Subcutaneous abdominal adipose tissue (tissue), 5 donors: ENCODE measurements around the gene NXN.
"Not testable (repeated sequence)": the region's sequence is repeated elsewhere in the genome, so short reads cannot be mapped to it uniquely, and the experiment has no call there.

Source experiments
- H3K27ac ChIP-seq: one replicate; pipeline ENCODE4 v1.7.0; 2013; ENCODE audit warnings: low read depth, mild to moderate bottlenecking, inconsistent platforms, low read length, moderate library complexity
- H3K27me3 ChIP-seq, 5 donors: one replicate each; pipeline ENCODE4 v1.7.0; 2013; ENCODE audit warnings: low read length in 5 of 5, inconsistent platforms in 1 of 5; ENCODE audit not compliant: control insufficient read depth in 5 of 5, insufficient read depth in 4 of 5
- H3K36me3 ChIP-seq, 5 donors: one replicate each; pipeline ENCODE4 v1.7.0; 2013; ENCODE audit warnings: low read length in 5 of 5; ENCODE audit not compliant: control insufficient read depth in 5 of 5, insufficient read depth in 5 of 5
- H3K4me1 ChIP-seq, 5 donors: one replicate each; pipeline ENCODE4 v1.7.0; 2013; ENCODE audit warnings: low read length in 5 of 5, mild to moderate bottlenecking in 3 of 5, moderate library complexity in 1 of 5; ENCODE audit not compliant: control insufficient read depth in 5 of 5, insufficient read depth in 5 of 5
- H3K4me3 ChIP-seq, 5 donors: one replicate each; pipeline ENCODE4 v1.7.0; 2013; ENCODE audit warnings: low read length in 5 of 5, low read depth in 1 of 5
- H3K9ac ChIP-seq, 5 donors: one replicate each; pipeline ENCODE4 v1.7.0; 2013; ENCODE audit warnings: low read length in 5 of 5, mild to moderate bottlenecking in 4 of 5, moderate library complexity in 3 of 5
- H3K9me3 ChIP-seq, 5 donors: one replicate each; pipeline ENCODE4 v1.7.0; 2013; ENCODE audit warnings: low read length in 5 of 5; ENCODE audit not compliant: control insufficient read depth in 5 of 5
- donor health status: healthy.
- donor health status: healthy.
- donor health status: healthy.
- donor health status: healthy.
- donor health status: healthy.

The NXN gene

DNA sequence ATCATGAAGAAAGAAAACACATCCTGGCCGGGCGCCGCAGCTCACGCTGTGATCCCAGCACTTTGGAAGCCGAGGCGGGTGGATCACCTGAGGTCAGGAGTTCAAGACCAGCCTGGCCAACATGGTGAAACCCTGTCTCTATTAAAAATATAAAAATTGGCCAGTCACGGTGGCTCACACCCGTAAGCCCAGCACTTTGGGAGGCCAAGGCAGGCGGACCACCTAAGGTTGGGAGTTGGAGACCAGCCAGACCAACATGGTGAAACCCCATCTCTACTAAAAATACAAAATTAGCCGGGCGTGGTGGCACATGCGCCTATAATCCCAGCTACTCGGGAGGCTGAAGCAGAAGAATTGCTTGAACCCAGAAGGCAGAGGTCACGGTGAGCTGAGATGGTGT, 7.7 kb downstream of the NXN start:
- H3K4me3 ChIP-seq, H3K27ac ChIP-seq, H3K9ac ChIP-seq: not testable (repeated sequence)

GRCh38 chr17:970364-970763, 9.2 kb downstream of the NXN start:
- Histone ChIP-seq H3K9ac (no peak overlapping the region), H3K4me3 (no peak overlapping the region), H3K27ac (no peak overlapping the region)

More for the DNA sequence above, 7.7 kb downstream of the NXN start:
- peaks cover 0 to 14% (median 12%) of the 10 kb centered on the region in 5 donors for H3K27me3 ChIP-seq
- not testable (repeated sequence) for H3K4me1 ChIP-seq, H3K9me3 ChIP-seq, H3K36me3 ChIP-seq

GRCh38 chr17:969811-970355, 9.7 kb downstream of the NXN start:
- peaks cover 0 to under 1% (median 0%) of the 10 kb centered on the region in 5 donors for H3K4me1 ChIP-seq
- peaks cover 0 to 14% (median 6%) of the 10 kb centered on the region in 5 donors for H3K27me3 ChIP-seq
- H3K9me3 ChIP-seq, result no peaks in the 10 kb centered on the region
- no peaks in the 10 kb centered on the region for H3K36me3 ChIP-seq
- H3K4me3 ChIP-seq, result no peak overlapping the region
- no peak overlapping the region for H3K9ac ChIP-seq
- no peak overlapping the region for H3K27ac ChIP-seq

More at GRCh38 chr17:970364-970763, 9.2 kb downstream of the NXN start:
- peaks cover 0 to 5% (median 3%) of the 10 kb centered on the region in 5 donors for H3K4me1 ChIP-seq
- H3K36me3 ChIP-seq, result no peaks in the 10 kb centered on the region
- H3K9me3 ChIP-seq, result no peaks in the 10 kb centered on the region
- H3K27me3 ChIP-seq, result peaks cover 0 to 13% (median 9%) of the 10 kb centered on the region in 5 donors

GRCh38 chr17:968812-969730, 10.5 kb downstream of the NXN start:
- no peaks in the 10 kb centered on the region for H3K4me1 ChIP-seq
- H3K27ac ChIP-seq, result no peak overlapping the region
- no peak overlapping the region for H3K9ac ChIP-seq
- no peak overlapping the region for H3K4me3 ChIP-seq
- peaks cover 0 to 14% (median 6%) of the 10 kb centered on the region in 5 donors for H3K27me3 ChIP-seq
- no peaks in the 10 kb centered on the region for H3K36me3 ChIP-seq
- no peaks in the 10 kb centered on the region for H3K9me3 ChIP-seq

- Histone ChIP-seq H3K36me3 (no peaks in the 10 kb centered on the region), H3K4me1 (no peaks in the 10 kb centered on the region), H3K27ac (no peak overlapping the region), H3K9ac (no peak overlapping the region), H3K4me3 (no peak overlapping the region), H3K27me3 (peaks cover 0 to 14% (median 6%) of the 10 kb centered on the region in 5 donors), H3K9me3 (no peaks in the 10 kb centered on the region)
Measured at GRCh38 chr17:967122-967521, 12.5 kb downstream of the NXN start.

DNA sequence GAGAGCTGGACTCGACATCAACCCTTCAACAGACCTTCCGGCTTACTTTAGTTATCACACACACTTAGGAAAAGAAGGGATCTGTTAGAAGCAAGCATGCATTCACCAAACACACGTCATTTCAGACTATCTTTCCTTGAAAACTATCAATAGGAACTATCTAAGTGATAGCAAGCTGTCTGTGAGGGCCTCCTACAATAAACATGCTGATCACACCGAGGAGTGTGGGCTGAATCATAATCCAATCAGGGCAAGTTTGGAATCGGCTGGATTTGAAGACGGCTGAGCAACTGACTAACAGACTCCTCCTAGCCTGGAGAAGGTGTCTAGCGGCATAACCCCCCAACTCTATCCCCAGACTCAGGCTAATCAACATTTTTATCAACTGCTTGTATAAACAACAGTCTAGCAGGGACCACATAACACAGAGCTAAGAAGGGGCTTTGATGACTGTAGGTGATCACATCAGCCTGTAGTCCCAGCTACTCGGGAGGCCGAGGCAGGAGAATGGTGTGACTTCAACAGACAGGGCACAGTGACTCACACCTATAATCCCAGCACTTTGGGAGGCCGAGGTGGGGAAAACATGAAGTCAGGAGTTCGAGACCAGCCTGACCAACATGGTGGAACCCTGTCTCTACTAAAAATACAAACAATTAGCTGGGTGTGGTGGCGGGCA, 14.1 kb downstream of the NXN start:
- Histone ChIP-seq H3K9ac (no peak overlapping the region), H3K27ac (no peak overlapping the region), H3K4me1 (no peaks in the 10 kb centered on the region), H3K27me3 (peaks cover 0 to 14% (median 6%) of the 10 kb centered on the region in 5 donors), H3K4me3 (no peak overlapping the region), H3K9me3 (no peaks in the 10 kb centered on the region), H3K36me3 (no peaks in the 10 kb centered on the region)

- no peaks in the 10 kb centered on the region for H3K4me1 ChIP-seq
- H3K27ac ChIP-seq, result no peak overlapping the region
- no peaks in the 10 kb centered on the region for H3K36me3 ChIP-seq
- no peaks in the 10 kb centered on the region for H3K9me3 ChIP-seq
- no peak overlapping the region for H3K9ac ChIP-seq
- H3K27me3 ChIP-seq, result peaks cover 0 to 9% (median 6%) of the 10 kb centered on the region in 5 donors
- no peak overlapping the region for H3K4me3 ChIP-seq
Measured at GRCh38 chr17:964876-965275, 14.7 kb downstream of the NXN start.

GRCh38 chr17:962670-963069, 16.9 kb downstream of the NXN start:
- Histone ChIP-seq H3K4me3 (no peak overlapping the region), H3K4me1 (no peaks in the 10 kb centered on the region), H3K27ac (no peak overlapping the region), H3K9ac (no peak overlapping the region), H3K36me3 (no peaks in the 10 kb centered on the region), H3K27me3 (peaks cover 0 to 5% (median 0%) of the 10 kb centered on the region in 5 donors), H3K9me3 (no peaks in the 10 kb centered on the region)

GRCh38 chr17:962166-962565, 17.4 kb downstream of the NXN start:
- Histone ChIP-seq H3K27me3 (peaks cover 0 to 5% (median 0%) of the 10 kb centered on the region in 5 donors), H3K4me3 (no peak overlapping the region), H3K4me1 (no peaks in the 10 kb centered on the region), H3K27ac (no peak overlapping the region), H3K36me3 (no peaks in the 10 kb centered on the region), H3K9me3 (no peaks in the 10 kb centered on the region), H3K9ac (no peak overlapping the region)
